Parathyroid adenoma (tissue), 2 donors: ENCODE measurements around the gene SGMS1.

Experiments used
- H2AFZ ChIP-seq: fragments of 300-600 bp; sonication (generic); one replicate; pipeline ENCODE4 v1.7.0; 2017; ENCODE audit warnings: antibody characterized with exemption, mild to moderate bottlenecking
- H3K27ac ChIP-seq: fragments of 300-600 bp; sonication (generic); one replicate; pipeline ENCODE4 v1.7.0; 2017
- H3K27me3 ChIP-seq: fragments of 300-600 bp; sonication (generic); one replicate; pipeline ENCODE4 v1.7.0; 2017; ENCODE audit warnings: low read length; ENCODE audit not compliant: control insufficient read depth, insufficient read depth
- H3K36me3 ChIP-seq: fragments of 300-600 bp; sonication (generic); one replicate; pipeline ENCODE4 v1.7.0; 2017; ENCODE audit warnings: low read length; ENCODE audit not compliant: control insufficient read depth, insufficient read depth
- H3K4me1 ChIP-seq: fragments of 300-600 bp; sonication (generic); one replicate; pipeline ENCODE4 v1.7.0; 2017; ENCODE audit warnings: control low read depth
- H3K4me2 ChIP-seq: fragments of 300-600 bp; sonication (generic); one replicate; pipeline ENCODE4 v1.7.0; 2017; ENCODE audit warnings: low read length
- H3K4me3 ChIP-seq: fragments of 300-600 bp; sonication (generic); one replicate; pipeline ENCODE4 v1.7.0; 2017; ENCODE audit warnings: low read depth, low read length
- H3K79me2 ChIP-seq: fragments of 300-600 bp; sonication (generic); one replicate; pipeline ENCODE4 v1.7.0; 2017; ENCODE audit warnings: control low read depth
- H3K9ac ChIP-seq: fragments of 300-600 bp; sonication (generic); one replicate; pipeline ENCODE4 v1.7.0; 2017; ENCODE audit warnings: mild to moderate bottlenecking
- H3K9me3 ChIP-seq: fragments of 300-600 bp; sonication (generic); one replicate; pipeline ENCODE4 v1.7.0; 2017; ENCODE audit warnings: low read length; ENCODE audit not compliant: control insufficient read depth
- CTCF ChIP-seq: fragments of 300-600 bp; sonication (generic); IDR thresholded peaks from one replicate; pipeline ENCODE4 v1.7.0; 2017; ENCODE audit warnings: antibody characterized with exemption, mild to moderate bottlenecking
- donor health status: primary hyperparathyroidism.

Gene SGMS1

GRCh38 chr10:50477287-50478203 lies 146.2 kb downstream of the SGMS1 start:
- Histone ChIP-seq H2AFZ (no peak overlapping the region), H3K36me3 (no peaks in the 10 kb centered on the region), H3K9me3 (no peaks in the 10 kb centered on the region), H3K4me2 (no peak overlapping the region), H3K79me2 (peaks cover 32% of the 10 kb centered on the region), H3K9ac (no peak overlapping the region), H3K27me3 (no peaks in the 10 kb centered on the region), H3K4me3 (no peak overlapping the region), H3K4me1 (peaks cover 11% of the 10 kb centered on the region), H3K27ac (no peak overlapping the region)
- TF ChIP-seq CTCF, result no peak

DNA sequence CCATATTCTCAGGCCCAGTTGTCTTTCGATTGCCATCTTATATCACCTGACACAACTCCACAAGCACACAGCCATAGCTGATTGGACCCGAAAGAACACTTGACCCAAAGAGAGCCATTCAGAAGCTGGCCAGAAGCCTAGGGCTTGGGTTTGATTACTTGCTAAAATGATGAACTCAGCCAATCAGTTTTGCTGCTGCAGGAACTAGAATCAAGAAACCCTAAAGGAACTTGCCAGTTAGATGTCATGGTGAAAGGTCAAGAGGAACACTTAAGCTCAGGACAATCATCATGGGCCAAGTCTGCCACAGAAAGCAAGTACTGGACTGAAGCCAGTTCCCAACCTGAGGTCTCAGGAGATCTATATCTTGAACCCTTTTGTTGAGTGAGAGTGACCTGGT lies 150.0 kb downstream of the SGMS1 start:
- no peak overlapping the region for H2AFZ ChIP-seq
- no peaks in the 10 kb centered on the region for H3K9me3 ChIP-seq
- H3K4me3 ChIP-seq, result no peak overlapping the region

GRCh38 chr10:50472914-50473313 lies 150.8 kb downstream of the SGMS1 start:
- H3K9me3 ChIP-seq, result no peaks in the 10 kb centered on the region
- H3K79me2 ChIP-seq, result peaks cover 16% of the 10 kb centered on the region
- peaks cover 44% of the 10 kb centered on the region for H3K4me1 ChIP-seq
- no peak overlapping the region for H2AFZ ChIP-seq
- no peak overlapping the region for H3K4me2 ChIP-seq
- no peak overlapping the region for H3K4me3 ChIP-seq
- H3K27me3 ChIP-seq, result no peaks in the 10 kb centered on the region
- no peaks in the 10 kb centered on the region for H3K36me3 ChIP-seq
- TF ChIP-seq CTCF, result no peak
- peak overlapping the region; percentile 88 for H3K27ac ChIP-seq
- H3K9ac ChIP-seq, result no peak overlapping the region

More for the DNA sequence above, 150.0 kb downstream of the SGMS1 start:
- Histone ChIP-seq H3K4me2 (peak overlapping the region; percentile 22), H3K9ac (no peak overlapping the region), H3K27ac (peak overlapping the region; percentile 88), H3K27me3 (no peaks in the 10 kb centered on the region), H3K79me2 (peaks cover 17% of the 10 kb centered on the region), H3K36me3 (no peaks in the 10 kb centered on the region), H3K4me1 (peaks cover 37% of the 10 kb centered on the region)
- TF ChIP-seq CTCF, result no peak

DNA sequence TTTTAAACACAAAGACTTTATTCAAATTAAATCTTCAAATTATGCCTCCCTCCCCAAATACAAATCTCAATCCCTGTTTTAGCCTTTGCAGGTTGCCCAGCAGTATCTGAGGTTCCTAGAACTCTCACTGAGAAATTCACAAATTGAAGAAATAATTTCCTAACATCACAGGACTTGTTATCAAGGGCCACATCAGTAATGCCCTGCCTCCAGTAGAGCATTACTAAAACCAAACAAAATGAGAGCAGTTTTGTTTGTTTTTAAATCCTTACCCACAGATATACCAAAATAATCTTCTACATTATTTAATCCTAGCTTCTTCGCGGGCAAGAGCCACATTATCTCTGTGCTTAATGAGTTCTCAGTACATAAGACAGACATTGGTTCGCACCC lies 152.2 kb downstream of the SGMS1 start:
- Histone ChIP-seq H2AFZ (no peak overlapping the region), H3K27me3 (no peaks in the 10 kb centered on the region), H3K9me3 (no peaks in the 10 kb centered on the region), H3K4me2 (peak overlapping the region; percentile 70), H3K27ac (peak overlapping the region; percentile 88), H3K9ac (no peak overlapping the region), H3K4me1 (peaks cover 49% of the 10 kb centered on the region), H3K79me2 (peaks cover 5% of the 10 kb centered on the region), H3K36me3 (no peaks in the 10 kb centered on the region), H3K4me3 (peak overlapping the region; percentile 31)
- TF ChIP-seq CTCF, result no peak
